ENCODE results near the gene PTPRCAP. TPM values are rescaled to one million over a fixed set of nuclear protein-coding genes. Genes with fewer than 3 reads are reported as not detected.

PTPRCAP gene
- total and polyA plus RNA-seq, 2 donors (not counting 1 experiment from before 2014, with no cell fraction given) = 266 to 565 TPM

DNA sequence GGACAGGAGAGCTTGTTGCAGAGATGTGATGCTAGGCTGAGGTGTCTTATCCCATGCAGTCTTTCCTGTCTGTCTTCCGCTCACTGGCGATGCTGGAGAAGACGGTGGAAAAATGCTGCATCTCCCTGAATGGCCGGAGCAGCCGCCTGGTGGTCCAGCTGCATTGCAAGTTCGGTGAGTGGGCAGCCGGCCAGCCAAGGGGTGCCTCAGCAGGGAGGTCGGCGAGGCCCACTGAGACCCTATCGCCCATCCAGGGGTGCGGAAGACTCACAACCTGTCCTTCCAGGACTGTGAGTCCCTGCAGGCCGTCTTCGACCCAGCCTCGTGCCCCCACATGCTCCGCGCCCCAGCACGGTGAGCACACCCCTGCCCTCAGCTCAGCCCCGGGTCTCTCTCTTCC lies 44.0 kb downstream of the PTPRCAP start:
- TF ChIP-seq EZH2 (IDR thresholded peaks at IDR 0.05; ENCODE audit: borderline replicate concordance, insufficient read depth, low read depth, low read length, poor library complexity, severe bottlenecking) = no peak
- Histone ChIP-seq H4K20me1 (ENCODE audit: control insufficient read depth, insufficient read depth, low read length, poor library complexity, severe bottlenecking) (peaks cover 55% of the 10 kb centered on the region), H3K9me3 (ENCODE audit: control extremely low read depth in 1 of 3, control insufficient read depth in 2 of 3, insufficient read depth in 1 of 3, low read length in 2 of 3) (no peaks in the 10 kb centered on the region), H2AFZ (ENCODE audit: insufficient read depth, low read depth, low read length, poor library complexity, severe bottlenecking) (no peak overlapping the region), H3K9ac (ENCODE audit: low read length) (no peak overlapping the region), H3K4me3 (ENCODE audit: control extremely low read depth in 1 of 5, extremely low read depth in 1 of 5, insufficient read depth in 1 of 5, low read depth in 2 of 5, low read length in 4 of 5) (no peak overlapping the region), H3K4me1 (ENCODE audit: control insufficient read depth in 2 of 2, insufficient read depth in 2 of 2, low read length in 2 of 2) (peaks cover 14 to 39% of the 10 kb centered on the region in 2 donors), H3K36me3 (replicated peaks in 1 of 2; ENCODE audit: control extremely low read depth in 1 of 2, control insufficient read depth in 1 of 2, extremely low read depth in 1 of 2, insufficient read depth in 2 of 2, low read length in 1 of 2) (peaks cover 0 to 26% of the 10 kb centered on the region in 2 experiments), H3K27me3 (replicated peaks in 1 of 4; ENCODE audit: control extremely low read depth in 1 of 4, control insufficient read depth in 3 of 4, insufficient read depth in 4 of 4, low read length in 3 of 4) (no peaks in the 10 kb centered on the region), H3K79me2 (ENCODE audit: control insufficient read depth, insufficient read depth, low read length) (peaks cover 45% of the 10 kb centered on the region), H3K4me2 (replicated peaks; ENCODE audit: low read depth, low read length, poor library complexity, severe bottlenecking) (no peak overlapping the region), H3K27ac (ENCODE audit: low read length in 2 of 2) (no peak overlapping the region)
- DNase-seq (no peak), ATAC-seq (ENCODE audit: low read depth) (no peak)
- no peak overlapping the region for H3K27ac Mint-ChIP-seq
- ChIA-PET CTCF (no interaction called here), POLR2A (interaction anchor here (0.6 to 0.9 kb wide), 4 partner anchors 8 to 114 kb away, joined by 3 to 8 read pairs (median 5); partner anchors contain the start of gene PPP1CA)
- WGBS (ENCODE audit: insufficient coverage) = 95% methylated on average over 14 of the region's 18 CpGs
- intact Hi-C loops (cut with micrococcal nuclease) = no loop called here
- peaks cover 50% of the 10 kb centered on the region for H3K4me1 Mint-ChIP-seq
- H3K9me3 Mint-ChIP-seq (ENCODE audit: insufficient read depth) = no peaks in the 10 kb centered on the region
- no peaks in the 10 kb centered on the region for H3K27me3 Mint-ChIP-seq
- H3K4me3 Mint-ChIP-seq = peak overlapping the region; percentile 47

DNA sequence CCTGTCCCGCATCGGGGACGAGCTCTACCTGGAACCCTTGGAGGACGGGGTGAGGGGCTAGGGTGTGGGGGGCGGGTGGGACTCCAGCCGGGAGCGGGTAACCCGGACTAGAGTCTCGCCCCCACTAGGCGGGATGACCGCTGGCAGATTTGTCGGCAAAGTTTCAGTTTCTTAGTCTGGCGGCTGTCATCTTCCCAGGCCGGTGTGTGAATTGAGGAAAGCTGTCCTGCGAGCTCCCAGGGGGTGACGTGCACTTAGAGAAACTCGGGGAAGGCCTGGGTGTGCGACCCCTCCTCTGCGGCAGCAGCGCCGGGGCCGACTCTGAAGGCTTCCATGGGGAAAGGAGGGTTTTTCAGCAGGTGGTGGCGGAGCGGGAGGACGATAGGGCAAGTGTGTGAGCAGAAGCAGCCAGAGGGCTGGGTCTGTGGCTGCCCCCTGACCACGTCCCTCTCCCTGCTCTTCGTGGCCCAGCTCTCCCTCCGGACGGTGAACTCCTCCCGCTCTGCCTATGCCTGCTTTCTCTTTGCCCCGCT lies 45.2 kb downstream of the PTPRCAP start:
- no peaks in the 10 kb centered on the region for H3K9me3 Mint-ChIP-seq (ENCODE audit: insufficient read depth)
- Histone ChIP-seq H3K79me2 (ENCODE audit: control insufficient read depth, insufficient read depth, low read length) (peaks cover 38% of the 10 kb centered on the region), H3K4me1 (ENCODE audit: control insufficient read depth in 2 of 2, insufficient read depth in 2 of 2, low read length in 2 of 2) (peaks cover 14 to 31% of the 10 kb centered on the region in 2 donors), H2AFZ (ENCODE audit: insufficient read depth, low read depth, low read length, poor library complexity, severe bottlenecking) (peak overlapping the region; percentile 87), H3K4me2 (replicated peaks; ENCODE audit: low read depth, low read length, poor library complexity, severe bottlenecking) (peak overlapping the region; percentile 99), H3K27ac (ENCODE audit: low read length in 2 of 2) (peak overlapping the region in 1 of 2 donors; percentile 78), H3K4me3 (ENCODE audit: control extremely low read depth in 1 of 5, extremely low read depth in 1 of 5, insufficient read depth in 1 of 5, low read depth in 2 of 5, low read length in 4 of 5) (peak overlapping the region; percentile 38 to 95 (median 81)), H3K9me3 (ENCODE audit: control extremely low read depth in 1 of 3, control insufficient read depth in 2 of 3, insufficient read depth in 1 of 3, low read length in 2 of 3) (no peaks in the 10 kb centered on the region), H3K9ac (ENCODE audit: low read length) (peak overlapping the region; percentile 83), H3K27me3 (replicated peaks in 1 of 4; ENCODE audit: control extremely low read depth in 1 of 4, control insufficient read depth in 3 of 4, insufficient read depth in 4 of 4, low read length in 3 of 4) (no peaks in the 10 kb centered on the region), H3K36me3 (replicated peaks in 1 of 2; ENCODE audit: control extremely low read depth in 1 of 2, control insufficient read depth in 1 of 2, extremely low read depth in 1 of 2, insufficient read depth in 2 of 2, low read length in 1 of 2) (peaks cover 0 to 14% of the 10 kb centered on the region in 2 experiments), H4K20me1 (ENCODE audit: control insufficient read depth, insufficient read depth, low read length, poor library complexity, severe bottlenecking) (peaks cover 43% of the 10 kb centered on the region)
- 17% methylated on average over 26 of the region's 31 CpGs for WGBS (ENCODE audit: insufficient coverage)
- no peaks in the 10 kb centered on the region for H3K27me3 Mint-ChIP-seq
- intact Hi-C loops (cut with micrococcal nuclease) = no loop called here
- H3K27ac Mint-ChIP-seq = peak overlapping the region; percentile 69
- no peak for TF ChIP-seq CTCF (IDR thresholded peaks at IDR 0.05)
- TF ChIP-seq EZH2 (IDR thresholded peaks at IDR 0.05; ENCODE audit: borderline replicate concordance, insufficient read depth, low read depth, low read length, poor library complexity, severe bottlenecking) = no peak
- H3K4me1 Mint-ChIP-seq = peaks cover 41% of the 10 kb centered on the region
- ATAC-seq (ENCODE audit: low read depth) (peak; percentile 2), DNase-seq (no peak)
- ChIA-PET POLR2A (interaction anchor here (0.5 to 2.3 kb wide), 24 partner anchors 10 to 153 kb away, joined by 3 to 40 read pairs (median 5); partner anchors contain the start of genes AIP, CLCF1, CORO1B and GPR152), CTCF (interaction anchor here (0.7 to 42.2 kb wide), 10 partner anchors 9 to 116 kb away, joined by 3 to 2379 read pairs (median 10); partner anchors contain the start of genes AIP, CDK2AP2, CLCF1 and PITPNM1)
- peak overlapping the region; percentile 91 for H3K4me3 Mint-ChIP-seq
